IMR-90 (cell line): ENCODE data around the gene KRT1. TPM values are rescaled to one million over a fixed set of nuclear protein-coding genes. Genes with fewer than 3 reads are reported as not detected.

Experiments used
- ATAC-seq: fragments of 200-7000 bp; cut with Tn5 transposase; 2 replicates; pipeline ENCODE4 v1.9.1; 2020; ENCODE audit warnings: low read depth, mild to moderate bottlenecking, moderate library complexity
- BruUV-seq: library from RNA; stranded (reverse); fragments of 400-500 nt; replicated peaks from 2 replicates; lab custom pipeline; 2021; lab: Mats Ljungman, UMichigan
- CTCF ChIA-PET: fragments of 300-600 bp; formaldehyde crosslinking; extraction: SDS; loops from one replicate; lab custom pipeline; 2021; ENCODE audit warnings: antibody characterized with exemption; lab: Yijun Ruan, JAX
- POLR2A ChIA-PET: fragments of 300-600 bp; sonication (Branson Sonifier 250); formaldehyde crosslinking; loops from one replicate; lab custom pipeline; 2022; ENCODE audit warnings: antibody characterized with exemption; ENCODE audit not compliant: unreplicated experiment; lab: Charles Lee
- DNase-seq: peaks from one replicate; pipeline ENCODE4 v3.0.0; 2013
- H2AFZ ChIP-seq: replicated peaks from 2 replicates; pipeline ENCODE3; 2013; ENCODE audit warnings: low read length, mild to moderate bottlenecking; ENCODE audit not compliant: poor library complexity
- H2AK5ac ChIP-seq: 2 replicates; pipeline ENCODE4 v1.6.1; 2013; ENCODE audit warnings: low read depth, low read length, inconsistent platforms
- H2AK9ac ChIP-seq: replicated peaks from 2 replicates; pipeline ENCODE3; 2013; ENCODE audit warnings: mild to moderate bottlenecking, low read depth, low read length, moderate library complexity; ENCODE audit not compliant: poor library complexity
- H2BK120ac ChIP-seq: 2 replicates; pipeline ENCODE4 v1.6.1; 2013; ENCODE audit warnings: low read depth, low read length, inconsistent platforms
- H2BK15ac ChIP-seq: 3 replicates; pipeline ENCODE4 v1.6.1; 2013; ENCODE audit warnings: low read depth, low read length, inconsistent platforms
- H2BK20ac ChIP-seq: 2 replicates; pipeline ENCODE4 v1.6.1; 2013; ENCODE audit warnings: low read depth, mild to moderate bottlenecking, inconsistent platforms, low read length, moderate library complexity
- H2BK5ac ChIP-seq: 2 replicates; pipeline ENCODE4 v1.6.1; 2013; ENCODE audit warnings: mild to moderate bottlenecking, low read depth, low read length, inconsistent platforms; ENCODE audit not compliant: poor library complexity, severe bottlenecking
- H3K14ac ChIP-seq: replicated peaks from 2 replicates; pipeline ENCODE4 v1.6.1; 2013; ENCODE audit warnings: low read depth, low read length, inconsistent platforms
- H3K18ac ChIP-seq: 2 replicates; pipeline ENCODE4 v1.6.1; 2013; ENCODE audit warnings: low read depth, low read length, control low read depth
- H3K23ac ChIP-seq: 2 replicates; pipeline ENCODE4 v1.6.1; 2013; ENCODE audit warnings: low read depth, low read length, inconsistent platforms
- H3K27ac ChIP-seq: 2 replicates; pipeline ENCODE4 v1.5.1; 2013; ENCODE audit warnings: mild to moderate bottlenecking, control low read depth, low read length; ENCODE audit not compliant: insufficient read depth
- H3K27me3 ChIP-seq: 2 replicates; pipeline ENCODE4 v1.6.1; 2013; ENCODE audit warnings: low read length; ENCODE audit not compliant: control insufficient read depth, insufficient read depth
- H3K36me3 ChIP-seq: 2 replicates; pipeline ENCODE4 v1.6.1; 2013; ENCODE audit warnings: low read length, mixed read lengths; ENCODE audit not compliant: control insufficient read depth, insufficient read depth
- H3K4ac ChIP-seq: 2 replicates; pipeline ENCODE4 v1.6.1; 2013; ENCODE audit warnings: low read depth, low read length, inconsistent platforms
- H3K4me1 ChIP-seq: 2 replicates; pipeline ENCODE4 v1.6.1; 2013; ENCODE audit warnings: low read length, mixed read lengths; ENCODE audit not compliant: control insufficient read depth, insufficient read depth
- H3K4me2 ChIP-seq: 2 replicates; pipeline ENCODE4 v1.6.1; 2013; ENCODE audit warnings: low read depth, mild to moderate bottlenecking, control low read depth, low read length, moderate library complexity
- H3K4me3 ChIP-seq: 2 replicates; pipeline ENCODE4 v1.5.1; 2013; ENCODE audit warnings: low read depth, mild to moderate bottlenecking, control low read depth, low read length, moderate library complexity; ENCODE audit not compliant: insufficient read depth
- H3K56ac ChIP-seq: 2 replicates; pipeline ENCODE4 v1.6.1; 2013; ENCODE audit warnings: low read length, inconsistent platforms; ENCODE audit not compliant: insufficient read depth; ENCODE audit errors: extremely low read depth
- H3K79me1 ChIP-seq, 2 experiments: 2 replicates each; pipeline ENCODE4 v1.6.1; 2013; ENCODE audit warnings: low read length in 2 of 2, inconsistent platforms in 1 of 2, low read depth in 1 of 2
- H3K9ac ChIP-seq: 2 replicates; pipeline ENCODE4 v1.6.1; 2013; ENCODE audit warnings: low read depth, low read length, control low read depth
- H3K9me1 ChIP-seq: 2 replicates; pipeline ENCODE4 v1.6.1; 2013; ENCODE audit warnings: low read length, inconsistent platforms; ENCODE audit not compliant: insufficient read depth
- H3K9me3 ChIP-seq: 2 replicates; pipeline ENCODE4 v1.6.1; 2013; ENCODE audit warnings: low read length; ENCODE audit not compliant: control insufficient read depth, insufficient read depth
- H4K20me1 ChIP-seq: 2 replicates; pipeline ENCODE4 v1.6.1; 2013; ENCODE audit warnings: low read length, inconsistent platforms; ENCODE audit not compliant: insufficient read depth
- H4K5ac ChIP-seq: 2 replicates; pipeline ENCODE4 v1.6.1; 2013; ENCODE audit warnings: mild to moderate bottlenecking, low read depth, low read length, control low read depth
- H4K8ac ChIP-seq, 2 experiments: 2 replicates each; pipeline ENCODE4 v1.6.1; 2013; ENCODE audit warnings: low read depth in 2 of 2, low read length in 2 of 2, control low read depth in 1 of 2, inconsistent platforms in 1 of 2
- H4K91ac ChIP-seq: 2 replicates; pipeline ENCODE4 v1.6.1; 2013; ENCODE audit warnings: low read depth, low read length, inconsistent platforms; ENCODE audit not compliant: insufficient read depth
- BHLHE40 ChIP-seq: fragments of 150-350 bp; IDR thresholded peaks from 2 replicates; pipeline ENCODE4 v1.6.1; 2016; ENCODE audit warnings: mild to moderate bottlenecking, low read depth, low read length
- MAZ ChIP-seq: IDR thresholded peaks from 2 replicates; pipeline ENCODE4 v1.6.1; 2012; ENCODE audit warnings: low read depth, mild to moderate bottlenecking, low read length, improper control_type of control experiment, moderate library complexity, borderline replicate concordance
- WGBS, 2 experiments: methylation state at CpG; one replicate each; pipeline versions ENCODE4 v1.1.5 to v1.1.7; 2013; ENCODE audit warnings: missing lambda C conversion rate in 2 of 2; ENCODE audit not compliant: insufficient read length in 1 of 2; ENCODE audit errors: extremely low coverage in 2 of 2; 5-methylcytosine and 5-hydroxymethylcytosine counted together
- dilution Hi-C: fragments of 300-500 bp; cut with HindIII; formaldehyde crosslinking; loops from one replicate; pipeline ENCODE4 v1.14.3; 2018; ENCODE audit warnings: low sequenced_read_pairs; ENCODE audit not compliant: unreplicated experiment
- in situ Hi-C: fragments of 300-500 bp; cut with MboI; formaldehyde crosslinking; loops from 3 replicates; pipeline ENCODE4 v1.14.3; 2019; ENCODE audit warnings: low sequenced_read_pairs, inconsistent platforms, mixed read lengths
- intact Hi-C: fragments of 100-400 bp; cut with micrococcal nuclease; formaldehyde crosslinking; loops from 2 replicates; pipeline ENCODE4 v1.10.0; 2022
- polyA plus RNA-seq, 3 experiments: library from polyadenylated mRNA; depleted of rRNA; stranded (reverse); fragments of >200 nt; gene quantifications; 2 replicates each; pipeline ENCODE4 v1.2.3, GENCODE V29; 2012; ENCODE audit warnings: low replicate concordance in 1 of 3
- total RNA-seq: library from RNA; depleted of rRNA; stranded (reverse); fragments of >200 nt; gene quantifications from 2 replicates; pipeline ENCODE4 v1.2.3, GENCODE V29; 2012
- TF ChIP-seq, protein P1 (sequence below): fragments of 150-350 bp; IDR thresholded peaks from 2 replicates; pipeline ENCODE4 v1.6.1; 2017; ENCODE audit warnings: mild to moderate bottlenecking, antibody characterized with exemption, low read length, low read depth

KRT1 gene
- total and polyA plus RNA-seq, 2 of the 4 experiments (the other 2 are of a cell fraction): not detected

DNA sequence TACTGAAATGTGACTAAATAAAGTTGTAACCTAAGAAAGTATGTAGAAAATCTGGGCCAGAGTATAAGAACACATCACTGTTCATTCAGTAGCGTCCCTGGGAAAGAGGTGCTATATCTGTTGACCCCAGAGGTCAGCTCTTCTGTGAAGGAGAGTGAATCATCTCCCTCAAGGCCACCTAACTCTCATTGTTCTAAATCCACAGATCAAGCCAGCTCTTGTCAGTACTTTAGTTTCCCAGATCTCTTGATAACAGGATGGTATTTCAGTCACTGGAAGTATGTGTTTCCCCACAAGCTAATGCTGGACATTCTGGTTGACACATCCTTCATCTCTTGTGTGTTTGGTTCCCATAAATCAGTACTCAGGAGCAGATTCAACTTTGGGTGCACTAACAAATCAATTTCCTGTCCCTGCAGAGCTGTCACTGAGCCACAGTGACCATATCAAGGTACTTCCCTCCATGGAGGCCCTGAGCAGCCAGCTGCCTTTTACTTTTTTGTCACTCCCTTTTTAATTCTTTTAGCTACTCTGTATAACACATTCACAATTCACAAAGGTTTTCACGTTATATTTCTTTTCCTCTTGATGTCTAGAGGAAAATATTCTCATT is 7.8 kb downstream of the KRT1 start:
- CTCF ChIA-PET: interaction anchor here (0.5 kb wide), 1 partner anchor 192 kb away, joined by 4 read pairs; no protein-coding TSS in a partner anchor
- in situ Hi-C loops: no loop called here
- H2BK15ac ChIP-seq: no peak overlapping the region

More for the DNA sequence above, 7.8 kb downstream of the KRT1 start:
- no peaks in the 10 kb centered on the region for H3K4me1 ChIP-seq
- no peak for DNase-seq
- no peak overlapping the region for H3K27ac ChIP-seq
- H4K91ac ChIP-seq: no peak overlapping the region
- no peak overlapping the region for H2BK20ac ChIP-seq
- intact Hi-C loops (no loop called here), dilution Hi-C loops (no loop called here)
- no peak overlapping the region for H2BK5ac ChIP-seq
- no peak overlapping the region for H3K4ac ChIP-seq
- H3K27me3 ChIP-seq: peaks cover 19% of the 10 kb centered on the region
- POLR2A ChIA-PET: no interaction called here
- H2BK120ac ChIP-seq: no peak overlapping the region
- H3K4me2 ChIP-seq: no peak overlapping the region
- no peak overlapping the region for H2AFZ ChIP-seq
- no peaks in the 10 kb centered on the region for H3K9me1 ChIP-seq
- no peaks in the 10 kb centered on the region for H3K9me3 ChIP-seq
- H4K8ac ChIP-seq: no peak overlapping the region
- no peak overlapping the region for H3K23ac ChIP-seq
- BruUV-seq: no TSS peak
- no CpG with 5 or more reads among the region's 2 CpGs for WGBS, 2 experiments
- H3K4me3 ChIP-seq: no peak overlapping the region
- H2AK5ac ChIP-seq: no peak overlapping the region
- no peak overlapping the region for H3K9ac ChIP-seq
- no peaks in the 10 kb centered on the region for H3K79me1 ChIP-seq
- no peak overlapping the region for H3K14ac ChIP-seq
- no peak overlapping the region for H4K5ac ChIP-seq
- no peaks in the 10 kb centered on the region for H3K36me3 ChIP-seq
- no peak overlapping the region for H3K18ac ChIP-seq
- no peak overlapping the region for H3K56ac ChIP-seq
- H2AK9ac ChIP-seq: no peak overlapping the region
- TF ChIP-seq, protein P1, sequence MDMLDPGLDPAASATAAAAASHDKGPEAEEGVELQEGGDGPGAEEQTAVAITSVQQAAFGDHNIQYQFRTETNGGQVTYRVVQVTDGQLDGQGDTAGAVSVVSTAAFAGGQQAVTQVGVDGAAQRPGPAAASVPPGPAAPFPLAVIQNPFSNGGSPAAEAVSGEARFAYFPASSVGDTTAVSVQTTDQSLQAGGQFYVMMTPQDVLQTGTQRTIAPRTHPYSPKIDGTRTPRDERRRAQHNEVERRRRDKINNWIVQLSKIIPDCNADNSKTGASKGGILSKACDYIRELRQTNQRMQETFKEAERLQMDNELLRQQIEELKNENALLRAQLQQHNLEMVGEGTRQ: no peak
- TF ChIP-seq BHLHE40: no peak
- no peak for TF ChIP-seq MAZ
- ATAC-seq: no peak
- no peaks in the 10 kb centered on the region for H4K20me1 ChIP-seq
